DMS114 treated with DMSO at 0.1 percent for 48 hours (cell line): Measurements from ENCODE around the gene PTPRN2.

Source experiments
- DNase-seq: peaks from one replicate; lab custom pipeline; 2025; ENCODE audit not compliant: unreplicated experiment; lab: John Stamatoyannopoulos, UW

Gene PTPRN2

GRCh38 chr7:158494643-158495042 is 93.0 kb downstream of the PTPRN2 start:
- DNase-seq = no peak

GRCh38 chr7:158494162-158494586 is 93.4 kb downstream of the PTPRN2 start:
- DNase-seq = no peak

- DNase-seq = no peak
Measured at GRCh38 chr7:158492367-158492764, 95.3 kb downstream of the PTPRN2 start.

GRCh38 chr7:158491094-158491493 is 96.5 kb downstream of the PTPRN2 start:
- no peak for DNase-seq

GRCh38 chr7:158490171-158490782 is 97.3 kb downstream of the PTPRN2 start:
- no peak for DNase-seq

- DNase-seq = no peak
Measured at GRCh38 chr7:158489462-158490155, 98.0 kb downstream of the PTPRN2 start.

GRCh38 chr7:158488181-158488971 is 99.2 kb downstream of the PTPRN2 start:
- DNase-seq = no peak

- no peak for DNase-seq
Measured at GRCh38 chr7:158487631-158488151, 99.9 kb downstream of the PTPRN2 start.

- no peak for DNase-seq
Measured at GRCh38 chr7:158486919-158487318, 100.7 kb downstream of the PTPRN2 start.

GRCh38 chr7:158484801-158485531 is 102.7 kb downstream of the PTPRN2 start:
- no peak for DNase-seq

- DNase-seq = no peak
Measured at GRCh38 chr7:158482480-158482879, 105.1 kb downstream of the PTPRN2 start.

GRCh38 chr7:158479664-158480025 is 108.0 kb downstream of the PTPRN2 start:
- no peak for DNase-seq

- no peak for DNase-seq
Measured at GRCh38 chr7:158479021-158479663, 108.5 kb downstream of the PTPRN2 start.

GRCh38 chr7:158477866-158478265 is 109.8 kb downstream of the PTPRN2 start:
- DNase-seq = no peak

- no peak for DNase-seq
Measured at GRCh38 chr7:158476331-158476932, 111.2 kb downstream of the PTPRN2 start.

- no peak for DNase-seq
Measured at GRCh38 chr7:158475679-158476052, 112.0 kb downstream of the PTPRN2 start.

GRCh38 chr7:158475036-158475678 is 112.5 kb downstream of the PTPRN2 start:
- no peak for DNase-seq

GRCh38 chr7:158474488-158474887 is 113.1 kb downstream of the PTPRN2 start:
- no peak for DNase-seq

- DNase-seq = no peak
Measured at GRCh38 chr7:158473946-158474345, 113.7 kb downstream of the PTPRN2 start.

- DNase-seq = no peak
Measured at GRCh38 chr7:158473221-158473620, 114.4 kb downstream of the PTPRN2 start.
